ENCODE data around the gene ZNF506. TPM values are rescaled to one million over a fixed set of nuclear protein-coding genes. Genes with fewer than 3 reads are reported as not detected.
"Not testable (repeated sequence)": the region's sequence is repeated elsewhere in the genome, so short reads cannot be mapped to it uniquely, and the experiment has no call there.

The ZNF506 gene
- total and polyA plus RNA-seq, 2 donors = 8.8 to 71.4 TPM

- H3K36me3 ChIP-seq (ENCODE audit: insufficient read depth); H3K4me3 ChIP-seq (ENCODE audit: low read depth, low read length); H3K27ac ChIP-seq (ENCODE audit: low read depth); H3K4me1 ChIP-seq (ENCODE audit: insufficient read depth); DNase-seq (ENCODE audit: extremely low spot score): not testable (repeated sequence)
- WGBS = 80% methylated on average over 10 of the region's 10 CpGs
Measured at GRCh38 chr19:19771963-19772362, 49.6 kb downstream of the ZNF506 start.

- H3K4me3 ChIP-seq (ENCODE audit: low read depth, low read length); H3K36me3 ChIP-seq (ENCODE audit: insufficient read depth); H3K4me1 ChIP-seq (ENCODE audit: insufficient read depth); DNase-seq (ENCODE audit: extremely low spot score); H3K27ac ChIP-seq (ENCODE audit: low read depth): not testable (repeated sequence)
- WGBS = 94% methylated on average over 26 of the region's 28 CpGs
Measured at GRCh38 chr19:19769971-19770370, 51.6 kb downstream of the ZNF506 start.

- 92% methylated on average over 4 of the region's 4 CpGs for WGBS
- Histone ChIP-seq H3K27ac (ENCODE audit: low read depth) (no peak overlapping the region), H3K36me3 (ENCODE audit: insufficient read depth) (no peaks in the 10 kb centered on the region), H3K4me3 (ENCODE audit: low read depth, low read length) (no peak overlapping the region), H3K4me1 (ENCODE audit: insufficient read depth) (no peaks in the 10 kb centered on the region)
- DNase-seq (ENCODE audit: extremely low spot score) = no peak
Measured at GRCh38 chr19:19758164-19758563, 63.4 kb downstream of the ZNF506 start.

GRCh38 chr19:19752760-19753403 lies 68.7 kb downstream of the ZNF506 start:
- DNase-seq (ENCODE audit: extremely low spot score) = no peak
- H3K27ac ChIP-seq (ENCODE audit: low read depth) = no peak overlapping the region
- H3K4me3 ChIP-seq (ENCODE audit: low read depth, low read length) = no peak overlapping the region
- no peaks in the 10 kb centered on the region for H3K36me3 ChIP-seq (ENCODE audit: insufficient read depth)
- no peaks in the 10 kb centered on the region for H3K4me1 ChIP-seq (ENCODE audit: insufficient read depth)
- WGBS = 89% methylated on average over 11 of the region's 11 CpGs

- Histone ChIP-seq H3K4me1 (ENCODE audit: insufficient read depth) (no peaks in the 10 kb centered on the region), H3K36me3 (ENCODE audit: insufficient read depth) (no peaks in the 10 kb centered on the region), H3K27ac (ENCODE audit: low read depth) (no peak overlapping the region), H3K4me3 (ENCODE audit: low read depth, low read length) (no peak overlapping the region)
- DNase-seq (ENCODE audit: extremely low spot score) = no peak
- 80% methylated on average over 12 of the region's 12 CpGs for WGBS
Measured at GRCh38 chr19:19751846-19752245, 69.7 kb downstream of the ZNF506 start.

GRCh38 chr19:19750842-19751790 lies 70.4 kb downstream of the ZNF506 start:
- Histone ChIP-seq H3K4me1 (ENCODE audit: insufficient read depth) (no peaks in the 10 kb centered on the region), H3K36me3 (ENCODE audit: insufficient read depth) (no peaks in the 10 kb centered on the region), H3K27ac (ENCODE audit: low read depth) (no peak overlapping the region), H3K4me3 (ENCODE audit: low read depth, low read length) (no peak overlapping the region)
- WGBS = 88% methylated on average over 40 of the region's 40 CpGs
- DNase-seq (ENCODE audit: extremely low spot score) = no peak

GRCh38 chr19:19749908-19750841 lies 71.4 kb downstream of the ZNF506 start:
- Histone ChIP-seq H3K27ac (ENCODE audit: low read depth) (no peak overlapping the region), H3K36me3 (ENCODE audit: insufficient read depth) (no peaks in the 10 kb centered on the region), H3K4me3 (ENCODE audit: low read depth, low read length) (no peak overlapping the region), H3K4me1 (ENCODE audit: insufficient read depth) (no peaks in the 10 kb centered on the region)
- WGBS = 76% methylated on average over 17 of the region's 17 CpGs
- DNase-seq (ENCODE audit: extremely low spot score) = no peak

- 86% methylated on average over 13 of the region's 13 CpGs for WGBS
- no peak for DNase-seq (ENCODE audit: extremely low spot score)
- Histone ChIP-seq H3K4me1 (ENCODE audit: insufficient read depth) (no peaks in the 10 kb centered on the region), H3K27ac (ENCODE audit: low read depth) (no peak overlapping the region), H3K36me3 (ENCODE audit: insufficient read depth) (no peaks in the 10 kb centered on the region), H3K4me3 (ENCODE audit: low read depth, low read length) (no peak overlapping the region)
Measured at GRCh38 chr19:19749117-19749907, 72.2 kb downstream of the ZNF506 start.

GRCh38 chr19:19748249-19748938 lies 73.2 kb downstream of the ZNF506 start:
- no peak for DNase-seq (ENCODE audit: extremely low spot score)

GRCh38 chr19:19747357-19748220 lies 74.0 kb downstream of the ZNF506 start:
- Histone ChIP-seq H3K27ac (ENCODE audit: low read depth) (no peak overlapping the region), H3K36me3 (ENCODE audit: insufficient read depth) (no peaks in the 10 kb centered on the region), H3K4me1 (ENCODE audit: insufficient read depth) (no peaks in the 10 kb centered on the region), H3K4me3 (ENCODE audit: low read depth, low read length) (no peak overlapping the region)
- 86% methylated on average over 13 of the region's 13 CpGs for WGBS
- no peak for DNase-seq (ENCODE audit: extremely low spot score)

More at GRCh38 chr19:19748249-19748938, 73.2 kb downstream of the ZNF506 start:
- no peak overlapping the region for H3K4me3 ChIP-seq (ENCODE audit: low read depth, low read length)
- no peaks in the 10 kb centered on the region for H3K36me3 ChIP-seq (ENCODE audit: insufficient read depth)
- 81% methylated on average over 9 of the region's 9 CpGs for WGBS
- no peaks in the 10 kb centered on the region for H3K4me1 ChIP-seq (ENCODE audit: insufficient read depth)
- no peak overlapping the region for H3K27ac ChIP-seq (ENCODE audit: low read depth)

GRCh38 chr19:19746286-19747213 lies 75.0 kb downstream of the ZNF506 start:
- no peak for DNase-seq (ENCODE audit: extremely low spot score)
- H3K27ac ChIP-seq (ENCODE audit: low read depth) = no peak overlapping the region
- H3K4me1 ChIP-seq (ENCODE audit: insufficient read depth) = no peaks in the 10 kb centered on the region
- H3K4me3 ChIP-seq (ENCODE audit: low read depth, low read length) = no peak overlapping the region
- 57% methylated on average over 15 of the region's 15 CpGs for WGBS
- H3K36me3 ChIP-seq (ENCODE audit: insufficient read depth) = no peaks in the 10 kb centered on the region
